DOHH2 (cell line): ENCODE data around the gene ARRB2.

Experiments used
- CTCF ChIP-seq: fragments of 200-600 bp; sonication (generic); IDR thresholded peaks from one replicate; pipeline ENCODE4 v1.5.1; 2014; ENCODE audit warnings: antibody characterized with exemption, mild to moderate bottlenecking, low read depth, low read length; ENCODE audit not compliant: poor library complexity, severe bottlenecking
- EZH2phosphoT487 ChIP-seq: fragments of 200-600 bp; sonication (generic); IDR thresholded peaks from 2 replicates; pipeline ENCODE4 v1.6.1; 2017; ENCODE audit warnings: borderline replicate concordance, mild to moderate bottlenecking, antibody characterized with exemption, low read length, moderate library complexity, mixed read lengths

DNA sequence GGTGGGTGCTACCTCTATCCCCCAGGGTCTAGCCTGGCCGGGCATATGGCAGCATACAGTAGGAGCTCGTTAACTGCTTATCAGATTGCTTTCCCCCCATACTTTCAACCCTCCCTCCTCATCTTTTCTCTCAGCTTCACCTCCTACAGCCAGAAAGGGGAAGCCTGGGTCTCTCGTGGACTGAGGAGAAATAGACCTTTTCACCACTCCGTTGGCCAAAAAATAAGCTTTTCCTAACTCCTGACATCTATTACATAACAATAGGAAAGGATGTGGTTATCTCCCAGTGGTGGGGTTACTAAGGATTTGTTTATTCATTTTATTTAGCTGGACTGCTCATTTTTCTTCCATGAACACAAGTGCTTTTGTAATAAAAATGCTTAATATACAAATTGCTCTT lies 38.3 kb downstream of the ARRB2 start:
- TF ChIP-seq CTCF (no peak), EZH2phosphoT487 (no peak)
